T-helper 9 cell (primary cell): ENCODE results near the gene ZNF467.

Experiments
- DNase-seq: peaks from one replicate; pipeline ENCODE4 v3.0.0-alpha.2; 2020

ZNF467 gene

GRCh38 chr7:149725916-149726315 lies 47.5 kb downstream of the ZNF467 start:
- DNase-seq = no peak

DNA sequence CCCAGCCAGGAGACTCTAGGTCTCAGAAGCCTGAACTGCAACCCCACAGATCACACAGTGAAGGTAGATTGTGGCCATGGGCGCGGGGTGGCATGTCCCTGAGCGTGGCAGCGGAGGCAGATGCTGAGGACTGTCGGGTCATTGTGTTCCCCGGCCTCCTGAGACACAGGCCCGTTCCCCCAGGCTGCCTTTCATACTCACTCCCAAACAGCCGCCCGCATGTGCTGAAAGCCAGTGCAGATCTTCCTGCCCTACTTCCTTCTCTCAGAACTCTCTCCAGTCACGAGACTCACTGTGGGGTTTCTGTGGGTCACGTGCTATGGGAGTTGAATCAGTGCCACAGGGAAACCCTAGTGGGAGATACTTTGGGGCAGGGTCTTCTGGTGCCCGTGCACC lies 48.0 kb downstream of the ZNF467 start:
- DNase-seq = no peak

- no peak for DNase-seq
Observed at GRCh38 chr7:149724661-149725425, 48.5 kb downstream of the ZNF467 start.

- no peak for DNase-seq
Observed at GRCh38 chr7:149723795-149724495, 49.4 kb downstream of the ZNF467 start.

DNA sequence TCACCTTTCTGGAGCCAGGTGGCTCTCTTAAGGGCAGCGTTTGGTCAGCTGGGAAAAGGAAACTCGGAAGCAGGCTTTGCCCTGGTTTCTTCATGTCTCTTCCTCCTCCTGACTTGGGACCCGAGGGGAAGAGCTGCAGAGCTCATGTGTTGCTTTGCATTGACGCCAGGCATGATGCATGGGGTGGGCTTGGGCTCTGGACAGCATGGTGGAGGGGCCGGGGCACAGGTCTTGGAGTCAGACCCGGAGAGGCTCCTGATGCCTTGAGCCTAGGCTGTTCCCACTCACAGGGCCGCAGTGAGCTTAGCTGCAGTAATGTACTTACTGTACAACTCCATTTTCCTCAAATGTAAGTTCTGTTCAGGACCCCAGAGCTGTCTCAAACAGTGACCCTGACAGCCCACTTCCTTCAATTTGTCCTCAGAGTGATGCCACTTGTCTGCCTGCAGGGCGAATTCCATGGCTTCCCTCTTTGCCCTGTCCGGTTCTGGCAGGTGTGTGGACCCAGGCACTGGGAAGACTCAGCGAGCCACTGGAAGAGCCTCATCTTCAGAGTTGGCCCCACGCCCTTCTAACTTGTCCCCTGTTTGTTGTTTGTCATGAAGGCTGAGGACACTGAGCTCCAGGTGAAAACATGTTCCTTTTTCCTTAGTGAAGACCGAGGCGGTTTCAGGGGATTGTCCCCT lies 50.2 kb downstream of the ZNF467 start:
- DNase-seq = no peak

GRCh38 chr7:149722356-149722957 lies 50.9 kb downstream of the ZNF467 start:
- DNase-seq = no peak

GRCh38 chr7:149721084-149721601 lies 52.2 kb downstream of the ZNF467 start:
- no peak for DNase-seq

DNA sequence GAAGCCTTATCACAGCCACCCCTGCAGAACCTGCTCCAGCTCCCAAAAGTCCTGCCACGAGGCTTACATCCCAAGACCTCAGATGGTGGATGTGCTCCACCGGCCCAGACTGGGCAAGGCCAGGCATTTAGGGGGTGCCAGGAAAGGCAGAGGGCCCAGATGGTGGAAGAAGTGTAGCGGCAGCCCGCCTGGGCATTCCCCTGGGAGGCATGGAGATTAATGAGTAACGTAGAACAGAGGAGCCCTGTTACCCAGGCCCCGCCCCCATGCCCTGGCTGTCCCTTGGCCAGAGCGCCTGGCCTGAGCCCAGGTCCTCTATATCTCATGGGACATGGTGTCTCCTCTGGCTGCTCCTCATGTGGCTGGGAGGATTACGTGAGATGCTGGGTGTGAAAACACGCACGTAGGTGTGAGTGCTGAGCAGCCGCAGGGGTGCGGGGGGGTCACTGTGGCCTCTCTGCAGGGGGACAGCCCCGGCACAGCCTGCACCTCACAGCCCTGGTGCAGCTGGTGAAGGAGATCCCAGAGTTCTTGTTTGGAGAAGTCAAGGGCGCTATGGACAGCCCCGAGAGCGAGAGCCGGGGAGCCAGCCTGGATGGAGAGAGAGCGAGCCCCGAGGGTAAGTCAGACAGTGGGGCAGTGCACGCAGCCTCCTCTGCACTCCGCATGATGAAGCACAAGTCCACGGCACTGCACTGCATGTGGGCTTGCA lies 52.9 kb downstream of the ZNF467 start:
- no peak for DNase-seq

- no peak for DNase-seq
Observed at GRCh38 chr7:149719912-149720335, 53.5 kb downstream of the ZNF467 start.

- no peak for DNase-seq
Observed at GRCh38 chr7:149719050-149719899, 54.1 kb downstream of the ZNF467 start.

- DNase-seq = no peak
Observed at GRCh38 chr7:149718730-149719049, 54.7 kb downstream of the ZNF467 start.

GRCh38 chr7:149717481-149717880 lies 55.9 kb downstream of the ZNF467 start:
- DNase-seq = no peak

DNA sequence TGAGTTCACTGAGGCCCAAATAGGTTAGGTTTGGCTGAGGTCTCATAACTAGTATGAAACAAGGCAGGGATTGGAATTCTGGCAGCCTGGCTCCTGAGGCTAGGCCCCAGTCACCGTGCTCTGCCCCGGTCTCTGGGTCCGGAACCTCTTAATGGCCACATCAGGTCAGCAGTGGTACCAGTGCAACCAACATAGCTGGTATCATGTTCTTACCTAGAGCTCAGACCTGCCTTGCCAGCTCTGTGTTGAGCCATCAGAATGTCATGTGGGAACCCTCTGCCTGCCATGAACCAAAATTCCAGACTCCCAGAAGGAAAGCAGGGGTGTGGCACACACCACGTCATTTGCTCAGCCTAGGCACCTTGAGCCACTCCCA lies 56.5 kb downstream of the ZNF467 start:
- no peak for DNase-seq

DNA sequence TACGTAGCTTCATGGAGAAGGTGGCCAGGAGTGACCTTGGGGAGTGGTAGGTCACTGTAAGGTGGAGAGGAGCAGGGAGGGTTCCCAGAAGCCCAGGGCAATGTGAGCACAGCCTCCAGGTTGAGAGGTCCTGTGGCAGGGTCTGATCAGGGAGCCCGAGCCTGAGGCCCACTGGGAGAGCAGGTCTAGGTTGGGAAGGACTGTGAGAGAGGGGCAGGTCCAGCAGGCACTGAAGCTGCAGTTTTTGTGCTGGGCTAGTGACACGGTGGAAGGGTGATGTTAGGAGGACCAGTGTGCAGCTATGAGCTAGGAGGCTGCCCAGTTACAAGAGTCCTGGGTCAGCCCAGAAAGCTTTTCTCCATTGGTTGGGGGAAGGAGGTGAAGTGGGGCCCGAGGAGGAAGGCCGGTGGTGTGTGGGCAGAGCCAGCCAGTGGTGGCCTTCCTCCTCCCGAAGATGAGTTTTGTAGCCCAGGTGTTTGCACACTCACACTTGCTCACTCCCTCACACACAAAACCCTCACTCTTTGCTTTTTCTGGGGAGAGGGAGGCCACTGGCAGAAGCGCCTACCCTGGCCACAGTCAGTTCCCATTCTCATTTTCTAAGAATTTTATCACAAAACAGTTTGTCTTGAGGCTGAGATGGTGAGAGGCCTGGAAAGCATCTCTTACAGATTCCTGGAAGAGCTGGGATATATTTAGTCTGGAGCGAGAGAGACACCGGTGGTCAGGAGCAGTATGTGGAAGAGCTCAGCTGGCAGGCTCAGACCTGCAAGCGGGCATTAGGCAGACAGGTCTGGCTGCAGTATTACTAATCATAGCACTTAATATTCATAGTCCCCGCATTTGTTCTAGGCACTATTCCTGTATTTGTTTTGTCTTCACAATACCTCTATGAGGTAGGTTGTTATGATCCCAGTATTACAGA lies 57.1 kb downstream of the ZNF467 start:
- no peak for DNase-seq

- DNase-seq = no peak
Observed at GRCh38 chr7:149715476-149715875, 57.9 kb downstream of the ZNF467 start.

DNA sequence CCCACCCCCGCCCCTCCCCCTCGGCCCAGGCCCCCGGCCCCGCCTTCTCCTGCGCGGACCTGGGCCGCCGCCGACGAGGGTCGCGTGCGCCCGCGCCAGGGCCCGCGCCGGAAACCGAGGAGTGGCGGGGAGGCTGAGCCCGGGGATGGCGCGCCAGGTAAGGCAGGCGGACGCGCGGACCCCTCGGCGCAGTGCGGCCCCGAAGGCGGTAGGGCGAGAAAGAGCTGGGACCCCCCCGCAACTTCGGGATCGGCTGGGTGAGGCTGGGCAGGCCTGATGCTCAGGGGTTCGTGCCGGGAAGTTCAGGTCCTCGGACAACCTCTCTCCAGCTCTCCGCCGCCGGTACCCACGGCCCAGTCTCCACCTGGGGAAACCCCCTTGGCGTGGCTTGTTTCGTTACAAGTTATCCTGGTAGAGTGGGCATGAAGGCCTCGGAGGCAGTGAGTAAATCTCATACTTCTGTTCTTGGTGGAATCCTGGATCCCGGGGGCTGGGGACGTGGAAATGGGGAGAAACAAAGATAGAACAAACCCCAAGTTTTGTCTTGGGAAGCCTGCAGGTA lies 58.4 kb downstream of the ZNF467 start:
- no peak for DNase-seq
